ENCODE data around the gene BATF3. TPM values are rescaled to one million over a fixed set of nuclear protein-coding genes. Genes with fewer than 3 reads are reported as not detected.

Gene BATF3
- 0.47 and 0.81 TPM in 2 replicates for total RNA-seq

GRCh38 chr1:212699625-212700222, at the start of gene BATF3:
BATF3 (minus strand) TSS chr1:212699840; CDS start chr1:212699762, 78 bp downstream.

Other genes starting within 250 kb of the BATF3 start
- 0.72 and 2.0 TPM in 2 replicates for gene ATF3, start 91.1 kb downstream of the BATF3 start, total RNA-seq
- gene NSL1, start 91.9 kb upstream of the BATF3 start, total RNA-seq: 20.0 and 27.3 TPM in 2 replicates
- gene TATDN3, start 92.1 kb upstream of the BATF3 start, total RNA-seq: 9.1 and 9.3 TPM in 2 replicates
- not detected in 2 replicates for gene SPATA45, start 147.8 kb upstream of the BATF3 start, total RNA-seq
- gene FLVCR1, start 158.4 kb upstream of the BATF3 start, total RNA-seq: 7.3 and 9.5 TPM in 2 replicates

Measured in endothelial cell of coronary artery (primary cell).